Esophagus squamous epithelium (tissue), 5 donors: ENCODE results near the gene KCNK2. TPM values are rescaled to one million over a fixed set of nuclear protein-coding genes. Genes with fewer than 3 reads are reported as not detected.

Experiments
- DNase-seq: peaks from one replicate; lab custom pipeline; 2025; lab: John Stamatoyannopoulos, UW
- H3K27ac ChIP-seq, 4 donors: fragments of 200-600 bp; sonication (generic); one replicate each; pipeline ENCODE4 v1.5.1; 2016 to 2019; ENCODE audit warnings: mild to moderate bottlenecking in 1 of 4
- H3K27me3 ChIP-seq, 4 donors: fragments of 200-600 bp; sonication (generic); 1 replicate in 3 of 4; 2 replicates in 1 of 4; pipeline versions ENCODE4 v1.5.1 to v1.6.0; 2017 to 2021; ENCODE audit warnings: antibody characterized with exemption in 1 of 4
- H3K36me3 ChIP-seq, 3 donors: fragments of 200-600 bp; sonication (generic); one replicate each; pipeline ENCODE4 v1.5.1; 2016 to 2019
- H3K4me1 ChIP-seq, 3 donors: fragments of 200-600 bp; sonication (generic); one replicate each; pipeline ENCODE4 v1.5.1; 2017 to 2019
- H3K4me3 ChIP-seq, 4 donors: fragments of 200-600 bp; sonication (generic); 1 replicate in 3 of 4; 2 replicates in 1 of 4; pipeline ENCODE4 v1.5.1; 2016 to 2019; ENCODE audit warnings: mild to moderate bottlenecking in 2 of 4, moderate library complexity in 1 of 4
- H3K9me3 ChIP-seq, 3 donors: fragments of 200-600 bp; sonication (generic); one replicate each; pipeline ENCODE4 v1.5.1; 2016 to 2019
- POLR2A ChIP-seq, 4 donors: fragments of 450-650 bp; IDR thresholded peaks; one replicate each; pipeline ENCODE4 v1.6.1; 2017; ENCODE audit warnings: antibody characterized with exemption in 4 of 4, mild to moderate bottlenecking in 4 of 4, moderate library complexity in 3 of 4
- WGBS, 2 donors: methylation state at CpG; one replicate each; pipeline ENCODE4 v1.1.5; 2018; 5-methylcytosine and 5-hydroxymethylcytosine counted together
- intact Hi-C: fragments of 100-400 bp; cut with DNase I; formaldehyde crosslinking; loops from one replicate; pipeline ENCODE4 v1.15.0; 2022
- total RNA-seq, 4 donors: library from RNA; depleted of rRNA; stranded (reverse); fragments of >200 nt; gene quantifications; one replicate each; pipeline ENCODE4 v1.1.0, GENCODE V29; 2016
- TF ChIP-seq, protein P1 (sequence below), 6 experiments: fragments of 450-650 bp in 4 of 6; fragments of 200-600 bp in 2 of 6; sonication (generic) in 2 of 6; IDR thresholded peaks; one replicate each; pipeline ENCODE4 v1.5.1; 2016 to 2019; ENCODE audit warnings: antibody characterized with exemption in 6 of 6, mild to moderate bottlenecking in 4 of 6, moderate library complexity in 4 of 6
- donor health status: DM: yes; HTN: yes; CAD: no.

The KCNK2 gene
- total RNA-seq, 4 donors from 2014 or later, result 0.23 to 0.95 TPM; not detected in 2

DNA sequence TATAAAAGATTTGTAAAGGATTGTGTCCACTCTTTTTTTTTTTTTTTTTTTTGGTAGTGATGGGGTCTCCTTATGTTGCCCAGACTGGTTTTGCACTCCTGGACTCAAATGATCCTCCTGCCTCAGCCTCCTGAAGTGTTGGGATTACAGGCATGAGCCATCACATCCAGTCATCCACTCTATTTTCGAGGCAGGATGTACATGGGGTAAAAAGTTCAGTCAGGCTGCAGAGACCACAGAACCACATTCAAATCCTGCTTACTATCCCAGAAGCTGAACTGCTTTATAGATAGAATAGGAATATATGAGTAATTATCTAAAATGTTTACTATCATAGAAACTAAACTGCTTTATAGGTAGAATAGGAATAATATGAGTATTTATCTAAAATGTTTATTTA, 26.0 kb upstream of the KCNK2 start:
- H3K4me1 ChIP-seq, result peaks cover 0 to 23% (median 0%) of the 10 kb centered on the region in 3 donors

DNA sequence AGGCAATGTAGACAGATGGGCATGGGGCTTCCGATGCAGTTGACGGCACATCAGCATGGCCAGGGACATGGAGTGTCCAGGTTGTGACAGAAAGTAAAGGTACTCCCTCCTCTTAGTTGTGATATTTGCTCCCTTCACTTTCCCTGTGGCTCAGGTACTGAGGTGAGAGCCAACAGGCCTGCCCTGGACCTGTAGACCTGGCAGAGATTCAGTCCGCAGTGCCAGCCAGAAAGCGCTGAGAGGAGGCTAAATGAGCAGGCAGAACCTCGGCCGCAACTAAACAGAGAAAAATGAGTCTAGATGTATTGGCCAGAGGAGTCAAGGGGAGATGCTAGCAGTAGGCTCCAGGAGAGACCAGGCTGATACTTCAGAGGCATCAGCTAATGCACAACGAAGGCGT, 22.6 kb upstream of the KCNK2 start:
- Histone ChIP-seq H3K27ac (no peak overlapping the region), H3K27me3 (no peaks in the 10 kb centered on the region), H3K4me1 (peaks cover 0 to 23% (median 0%) of the 10 kb centered on the region in 3 donors), H3K36me3 (no peaks in the 10 kb centered on the region), H3K4me3 (no peak overlapping the region), H3K9me3 (no peaks in the 10 kb centered on the region)
- no peak for DNase-seq
- 52 to 75% methylated on average over 8 of the region's 8 CpGs for WGBS, 2 donors
- intact Hi-C loops, result no loop called here
- TF ChIP-seq POLR2A (IDR thresholded peaks at IDR 0.05), result no peak
- TF ChIP-seq, protein P1, sequence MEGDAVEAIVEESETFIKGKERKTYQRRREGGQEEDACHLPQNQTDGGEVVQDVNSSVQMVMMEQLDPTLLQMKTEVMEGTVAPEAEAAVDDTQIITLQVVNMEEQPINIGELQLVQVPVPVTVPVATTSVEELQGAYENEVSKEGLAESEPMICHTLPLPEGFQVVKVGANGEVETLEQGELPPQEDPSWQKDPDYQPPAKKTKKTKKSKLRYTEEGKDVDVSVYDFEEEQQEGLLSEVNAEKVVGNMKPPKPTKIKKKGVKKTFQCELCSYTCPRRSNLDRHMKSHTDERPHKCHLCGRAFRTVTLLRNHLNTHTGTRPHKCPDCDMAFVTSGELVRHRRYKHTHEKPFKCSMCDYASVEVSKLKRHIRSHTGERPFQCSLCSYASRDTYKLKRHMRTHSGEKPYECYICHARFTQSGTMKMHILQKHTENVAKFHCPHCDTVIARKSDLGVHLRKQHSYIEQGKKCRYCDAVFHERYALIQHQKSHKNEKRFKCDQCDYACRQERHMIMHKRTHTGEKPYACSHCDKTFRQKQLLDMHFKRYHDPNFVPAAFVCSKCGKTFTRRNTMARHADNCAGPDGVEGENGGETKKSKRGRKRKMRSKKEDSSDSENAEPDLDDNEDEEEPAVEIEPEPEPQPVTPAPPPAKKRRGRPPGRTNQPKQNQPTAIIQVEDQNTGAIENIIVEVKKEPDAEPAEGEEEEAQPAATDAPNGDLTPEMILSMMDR (IDR thresholded peaks at IDR 0.05), result no peak

More for the DNA sequence above, 26.0 kb upstream of the KCNK2 start:
- H3K36me3 ChIP-seq, result no peaks in the 10 kb centered on the region
- WGBS, 2 donors, result 27 to 70% methylated on average over 1 of the region's 1 CpG
- H3K27ac ChIP-seq, result no peak overlapping the region
- intact Hi-C loops, result no loop called here
- no peaks in the 10 kb centered on the region for H3K27me3 ChIP-seq
- TF ChIP-seq POLR2A (IDR thresholded peaks at IDR 0.05), result no peak
- TF ChIP-seq, protein P1 (IDR thresholded peaks at IDR 0.05), result no peak
- H3K4me3 ChIP-seq, result no peak overlapping the region
- DNase-seq, result no peak
- no peaks in the 10 kb centered on the region for H3K9me3 ChIP-seq

DNA sequence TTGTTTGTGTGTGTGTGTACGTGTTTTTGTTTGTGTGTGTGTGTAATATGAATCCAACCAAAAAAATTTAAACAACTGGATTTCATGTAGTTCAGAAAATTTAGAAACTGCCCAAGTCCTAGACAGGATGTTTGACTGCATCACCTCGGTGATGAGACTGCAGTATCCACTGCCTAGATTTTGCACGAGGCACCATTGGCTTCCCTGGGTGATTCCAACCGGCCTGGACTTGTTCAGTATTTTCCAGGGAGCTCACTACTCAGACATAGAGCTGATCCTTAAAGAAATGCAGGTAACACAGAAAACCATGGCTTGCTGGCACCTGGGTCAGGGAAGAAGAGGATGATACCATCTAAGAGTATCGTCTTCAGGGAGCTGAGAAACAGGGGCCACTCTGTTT, 18.2 kb upstream of the KCNK2 start:
- Histone ChIP-seq H3K9me3 (no peaks in the 10 kb centered on the region), H3K27ac (no peak overlapping the region), H3K4me3 (no peak overlapping the region), H3K36me3 (no peaks in the 10 kb centered on the region), H3K4me1 (peaks cover 0 to 10% (median 0%) of the 10 kb centered on the region in 3 donors), H3K27me3 (no peaks in the 10 kb centered on the region)
- intact Hi-C loops, result no loop called here
- no peak for TF ChIP-seq POLR2A (IDR thresholded peaks at IDR 0.05)
- TF ChIP-seq, protein P1 (IDR thresholded peaks at IDR 0.05), result no peak
- DNase-seq, result no peak
- 48 to 54% methylated on average over 5 of the region's 5 CpGs for WGBS, 2 donors

DNA sequence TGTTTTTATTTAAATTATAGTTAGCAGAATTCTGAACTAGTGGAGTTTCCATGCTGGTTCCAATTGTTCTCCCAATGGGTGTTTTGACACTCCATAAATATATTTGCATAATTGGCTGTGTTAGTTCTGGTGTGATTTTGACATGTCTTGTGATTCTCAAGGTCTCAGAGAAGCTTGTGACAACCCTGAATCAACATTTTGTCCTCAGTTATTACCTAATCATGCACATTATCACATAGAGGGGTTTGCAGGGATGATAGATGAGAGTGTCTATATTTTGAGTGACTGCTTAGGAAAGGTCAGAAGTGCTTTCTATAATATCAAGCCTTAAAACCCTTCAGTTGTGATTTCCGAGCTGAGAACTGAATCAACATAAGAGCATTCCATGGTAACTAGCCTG, 11.5 kb upstream of the KCNK2 start:
- H3K4me1 ChIP-seq, result no peaks in the 10 kb centered on the region
- H3K36me3 ChIP-seq, result no peaks in the 10 kb centered on the region
- no peak overlapping the region for H3K27ac ChIP-seq
- H3K9me3 ChIP-seq, result no peaks in the 10 kb centered on the region
- no peaks in the 10 kb centered on the region for H3K27me3 ChIP-seq
- intact Hi-C loops, result no loop called here
- no peak overlapping the region for H3K4me3 ChIP-seq
- TF ChIP-seq, protein P1 (IDR thresholded peaks at IDR 0.05), result no peak
- TF ChIP-seq POLR2A (IDR thresholded peaks at IDR 0.05), result no peak
- 71 to 100% methylated on average over 1 of the region's 1 CpG for WGBS, 2 donors
- DNase-seq, result no peak

DNA sequence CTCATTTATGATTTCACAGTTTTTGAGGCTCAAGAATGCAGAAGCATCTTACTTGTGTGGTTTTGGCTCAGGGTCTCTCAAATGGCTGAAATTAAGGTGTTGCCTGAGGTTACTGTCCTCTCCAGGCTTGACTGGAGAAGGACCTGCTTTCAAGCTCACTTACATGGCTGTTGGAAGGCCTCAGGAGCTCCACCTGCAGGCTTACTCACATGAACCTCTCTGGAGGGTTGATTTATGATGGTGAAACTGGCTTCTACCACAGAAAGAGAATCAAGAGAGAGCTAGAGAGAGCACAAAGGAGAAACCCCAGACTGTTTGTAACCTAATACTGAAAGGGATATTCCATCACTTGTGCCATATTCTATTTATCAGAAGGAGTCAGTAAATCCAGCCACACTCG, 6.2 kb upstream of the KCNK2 start:
- Histone ChIP-seq H3K4me1 (no peaks in the 10 kb centered on the region), H3K4me3 (no peak overlapping the region), H3K27ac (no peak overlapping the region), H3K36me3 (no peaks in the 10 kb centered on the region), H3K27me3 (peaks cover 0 to 9% (median 0%) of the 10 kb centered on the region in 4 donors), H3K9me3 (no peaks in the 10 kb centered on the region)
- 33 to 80% methylated on average over 1 of the region's 1 CpG for WGBS, 2 donors
- TF ChIP-seq POLR2A (IDR thresholded peaks at IDR 0.05), result no peak
- TF ChIP-seq, protein P1 (IDR thresholded peaks at IDR 0.05), result peak in 1 of 6 experiments; percentile 41
- intact Hi-C loops, result no loop called here
- no peak for DNase-seq
